HG02973 (cell line): ENCODE measurements around the gene JPT2.
A peak's percentile ranks its signal among the peaks of the same experiment; 100 is the strongest.
"Not testable (repeated sequence)": the region's sequence is repeated elsewhere in the genome, so short reads cannot be mapped to it uniquely, and the experiment has no call there.

ENCODE experiments used
- ATAC-seq: cut with Tn5 transposase; IDR thresholded peaks from one replicate; pipeline ENCODE4 v1.9.1; 2021; ENCODE audit warnings: moderate library complexity; ENCODE audit not compliant: unreplicated experiment

Gene JPT2

GRCh38 chr16:1705688-1706385 lies 27.8 kb downstream of the JPT2 start, which contains the start of gene MAPK8IP3:
Gene MAPK8IP3, plus strand, starts transcription at chr16:1706195. Its CDS starts 145 bp downstream, at chr16:1706340.
- peak; percentile 71 for ATAC-seq

GRCh38 chr16:1706386-1707192 lies 28.5 kb downstream of the JPT2 start:
- ATAC-seq = peak; percentile 14

- no peak for ATAC-seq
Observed at GRCh38 chr16:1707193-1707790, 29.2 kb downstream of the JPT2 start.

GRCh38 chr16:1708083-1708767 lies 30.1 kb downstream of the JPT2 start:
- ATAC-seq = no peak

GRCh38 chr16:1708768-1709180 lies 30.7 kb downstream of the JPT2 start:
- ATAC-seq = no peak

- no peak for ATAC-seq
Observed at GRCh38 chr16:1709356-1709755, 31.3 kb downstream of the JPT2 start.

- ATAC-seq = no peak
Observed at GRCh38 chr16:1710811-1711507, 32.9 kb downstream of the JPT2 start.

- ATAC-seq = no peak
Observed at GRCh38 chr16:1712791-1713261, 34.7 kb downstream of the JPT2 start.

- ATAC-seq = peak; percentile 12
Observed at GRCh38 chr16:1713331-1713730, 35.3 kb downstream of the JPT2 start.

GRCh38 chr16:1713933-1714332 lies 35.9 kb downstream of the JPT2 start:
- peak; percentile 46 for ATAC-seq

GRCh38 chr16:1715220-1715619 lies 37.1 kb downstream of the JPT2 start:
- no peak for ATAC-seq

GRCh38 chr16:1718236-1718635 lies 40.2 kb downstream of the JPT2 start:
- not testable (repeated sequence) for ATAC-seq

- not testable (repeated sequence) for ATAC-seq
Observed at GRCh38 chr16:1719559-1720229, 41.6 kb downstream of the JPT2 start.

- ATAC-seq = no peak
Observed at GRCh38 chr16:1721372-1721771, 43.3 kb downstream of the JPT2 start.

GRCh38 chr16:1723450-1724147 lies 45.5 kb downstream of the JPT2 start:
- ATAC-seq = no peak

- no peak for ATAC-seq
Observed at GRCh38 chr16:1724491-1724890, 46.4 kb downstream of the JPT2 start.

GRCh38 chr16:1726661-1727502 lies 48.8 kb downstream of the JPT2 start:
- ATAC-seq = no peak
